Right atrium auricular region (tissue), 2 donors: ENCODE data around the gene ANGPTL5. TPM values are rescaled to one million over a fixed set of nuclear protein-coding genes. Genes with fewer than 3 reads are reported as not detected.

Experiments used
- DNase-seq: peaks from one replicate; pipeline ENCODE4 v3.0.0-alpha.2; 2019; ENCODE audit warnings: low spot score
- H3K27ac ChIP-seq, 2 donors: fragments of 200-600 bp; sonication (generic); 1 replicate in 1 of 2; 2 replicates in 1 of 2; pipeline ENCODE4 v1.5.1; 2016 to 2019
- H3K27me3 ChIP-seq, 2 donors: fragments of 200-600 bp; sonication (generic); one replicate each; pipeline versions ENCODE4 v1.5.1 to v1.6.0; 2017 to 2019
- H3K36me3 ChIP-seq: fragments of 200-600 bp; sonication (generic); one replicate; pipeline ENCODE4 v1.5.1; 2016
- H3K4me1 ChIP-seq, 2 donors: fragments of 200-600 bp; sonication (generic); one replicate each; pipeline versions ENCODE4 v1.5.1 to v1.6.0; 2017 to 2019
- H3K4me3 ChIP-seq, 2 donors: fragments of 200-600 bp; sonication (generic); 1 replicate in 1 of 2; 2 replicates in 1 of 2; pipeline ENCODE4 v1.5.1; 2017 to 2019; ENCODE audit warnings: mild to moderate bottlenecking in 1 of 2, moderate library complexity in 1 of 2
- H3K9me3 ChIP-seq, 2 donors: fragments of 200-600 bp; sonication (generic); one replicate each; pipeline ENCODE4 v1.5.1; 2019
- total RNA-seq, 2 donors: library from RNA; depleted of rRNA; stranded (reverse); fragments of >200 nt; gene quantifications; one replicate each; pipeline ENCODE4 v1.1.0, GENCODE V29; 2016
- TF ChIP-seq, protein P1 (sequence below), 2 donors: fragments of 200-600 bp; sonication (generic); IDR thresholded peaks; one replicate each; pipeline ENCODE4 v1.5.1; 2019; ENCODE audit warnings: antibody characterized with exemption in 2 of 2

Gene ANGPTL5
- total RNA-seq, 2 donors from 2014 or later: 1.4 to 3.3 TPM

GRCh38 chr11:101867951-101868350 is 48.4 kb downstream of the ANGPTL5 start:
- H3K27ac ChIP-seq: no peak overlapping the region
- no peak for DNase-seq
- no peaks in the 10 kb centered on the region for H3K27me3 ChIP-seq
- H3K36me3 ChIP-seq: no peaks in the 10 kb centered on the region
- no peak overlapping the region for H3K4me3 ChIP-seq
- H3K4me1 ChIP-seq: no peaks in the 10 kb centered on the region
- TF ChIP-seq, protein P1, sequence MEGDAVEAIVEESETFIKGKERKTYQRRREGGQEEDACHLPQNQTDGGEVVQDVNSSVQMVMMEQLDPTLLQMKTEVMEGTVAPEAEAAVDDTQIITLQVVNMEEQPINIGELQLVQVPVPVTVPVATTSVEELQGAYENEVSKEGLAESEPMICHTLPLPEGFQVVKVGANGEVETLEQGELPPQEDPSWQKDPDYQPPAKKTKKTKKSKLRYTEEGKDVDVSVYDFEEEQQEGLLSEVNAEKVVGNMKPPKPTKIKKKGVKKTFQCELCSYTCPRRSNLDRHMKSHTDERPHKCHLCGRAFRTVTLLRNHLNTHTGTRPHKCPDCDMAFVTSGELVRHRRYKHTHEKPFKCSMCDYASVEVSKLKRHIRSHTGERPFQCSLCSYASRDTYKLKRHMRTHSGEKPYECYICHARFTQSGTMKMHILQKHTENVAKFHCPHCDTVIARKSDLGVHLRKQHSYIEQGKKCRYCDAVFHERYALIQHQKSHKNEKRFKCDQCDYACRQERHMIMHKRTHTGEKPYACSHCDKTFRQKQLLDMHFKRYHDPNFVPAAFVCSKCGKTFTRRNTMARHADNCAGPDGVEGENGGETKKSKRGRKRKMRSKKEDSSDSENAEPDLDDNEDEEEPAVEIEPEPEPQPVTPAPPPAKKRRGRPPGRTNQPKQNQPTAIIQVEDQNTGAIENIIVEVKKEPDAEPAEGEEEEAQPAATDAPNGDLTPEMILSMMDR (IDR thresholded peaks at IDR 0.05): no peak
- no peaks in the 10 kb centered on the region for H3K9me3 ChIP-seq

GRCh38 chr11:101866619-101867491 is 49.5 kb downstream of the ANGPTL5 start:
- Histone ChIP-seq H3K36me3 (no peaks in the 10 kb centered on the region), H3K27me3 (no peaks in the 10 kb centered on the region), H3K9me3 (no peaks in the 10 kb centered on the region), H3K27ac (no peak overlapping the region), H3K4me1 (no peaks in the 10 kb centered on the region), H3K4me3 (no peak overlapping the region)
- no peak for DNase-seq
- TF ChIP-seq, protein P1 (IDR thresholded peaks at IDR 0.05): no peak

DNA sequence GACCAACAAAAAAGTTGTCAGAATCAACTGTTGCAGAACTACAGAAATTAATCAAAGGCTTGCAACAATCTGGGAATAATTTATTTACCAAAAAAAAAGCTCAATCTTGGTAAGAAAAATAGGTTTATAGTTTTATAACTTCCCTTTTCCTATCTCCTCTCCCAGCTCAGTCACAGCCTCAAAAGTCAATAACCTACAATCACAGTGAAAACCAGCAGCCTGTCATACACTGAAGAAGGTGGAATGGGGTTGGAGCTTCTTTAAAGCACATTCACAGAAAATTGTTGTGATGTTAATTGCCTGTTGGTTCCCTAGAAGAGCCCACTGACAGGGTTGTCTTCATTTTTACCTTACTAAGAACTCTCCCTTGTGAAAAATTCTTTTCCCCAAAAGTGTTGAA is 52.2 kb downstream of the ANGPTL5 start:
- DNase-seq: no peak
- Histone ChIP-seq H3K27me3 (no peaks in the 10 kb centered on the region), H3K4me3 (no peak overlapping the region), H3K4me1 (peaks cover 0 to 7% of the 10 kb centered on the region in 2 donors), H3K9me3 (no peaks in the 10 kb centered on the region), H3K36me3 (no peaks in the 10 kb centered on the region), H3K27ac (no peak overlapping the region)
- TF ChIP-seq, protein P1 (IDR thresholded peaks at IDR 0.05): no peak

- no peak for DNase-seq
- no peak overlapping the region for H3K4me3 ChIP-seq
- H3K9me3 ChIP-seq: no peaks in the 10 kb centered on the region
- TF ChIP-seq, protein P1 (IDR thresholded peaks at IDR 0.05): no peak
- H3K4me1 ChIP-seq: peaks cover 0 to 7% of the 10 kb centered on the region in 2 donors
- no peaks in the 10 kb centered on the region for H3K27me3 ChIP-seq
- no peaks in the 10 kb centered on the region for H3K36me3 ChIP-seq
- H3K27ac ChIP-seq: no peak overlapping the region
These were observed 53.0 kb downstream of the ANGPTL5 start for GRCh38 chr11:101863361-101863760.

DNA sequence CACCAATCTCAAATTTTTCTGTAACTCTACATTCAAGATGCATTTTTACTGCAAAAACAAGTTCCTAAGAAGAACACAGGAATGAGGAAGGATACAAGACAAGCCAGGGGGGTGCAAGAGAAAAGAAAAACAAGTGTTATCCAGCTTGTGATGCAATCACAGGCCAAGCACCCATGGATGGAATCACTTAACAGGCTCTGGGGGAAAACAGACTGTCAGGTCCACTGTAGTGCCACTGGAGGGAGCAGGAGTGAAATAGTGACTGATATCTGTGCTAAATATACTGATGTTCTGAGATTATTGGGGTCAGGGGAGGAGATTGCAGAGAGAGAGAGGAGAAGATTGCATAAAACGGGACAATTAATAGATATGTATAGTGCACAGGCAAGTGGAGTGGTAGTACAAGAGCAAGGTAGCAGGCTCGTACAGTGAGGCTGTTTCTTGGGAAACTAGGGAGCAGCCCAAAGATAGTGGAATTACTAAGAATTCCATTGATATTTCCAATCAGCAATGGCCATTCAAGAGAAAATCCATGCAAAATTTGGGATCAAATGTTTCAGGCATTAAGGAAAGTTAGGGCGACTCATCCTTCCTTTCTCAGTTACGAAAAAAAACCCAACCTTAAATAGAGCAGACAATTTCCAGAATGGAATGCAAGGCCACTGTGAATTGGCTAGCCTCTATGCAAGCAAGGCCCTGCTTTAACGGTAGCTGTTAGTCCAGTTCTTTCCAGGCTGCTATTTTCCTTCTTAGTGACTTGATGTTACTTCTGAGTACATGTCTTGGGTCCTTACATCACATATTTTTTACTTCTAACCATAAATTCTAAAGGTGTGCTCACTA is 53.7 kb downstream of the ANGPTL5 start:
- Histone ChIP-seq H3K36me3 (no peaks in the 10 kb centered on the region), H3K27me3 (no peaks in the 10 kb centered on the region), H3K27ac (no peak overlapping the region), H3K4me3 (no peak overlapping the region), H3K9me3 (no peaks in the 10 kb centered on the region), H3K4me1 (peaks cover 0 to 7% of the 10 kb centered on the region in 2 donors)
- TF ChIP-seq, protein P1 (IDR thresholded peaks at IDR 0.05): peak in 1 of 2 donors; percentile 43
- no peak for DNase-seq
